Neural progenitor cell (in vitro differentiated cells): ENCODE results near the gene ERCC6. TPM values are rescaled to one million over a fixed set of nuclear protein-coding genes. Genes with fewer than 3 reads are reported as not detected.

Source experiments
- DNase-seq: peaks from one replicate; pipeline ENCODE4 v3.0.0-alpha.2; 2016; ENCODE audit warnings: low spot score
- H2AFZ ChIP-seq: fragments of 200-600 bp; sonication (generic); replicated peaks from 2 replicates; pipeline ENCODE4 v1.6.1; 2016; ENCODE audit warnings: antibody characterized with exemption
- H3F3A ChIP-seq: fragments of 200-600 bp; sonication (generic); 2 replicates; pipeline ENCODE4 v1.6.1; 2016; ENCODE audit warnings: antibody characterized with exemption, low read depth
- H3K27ac ChIP-seq: fragments of 200-600 bp; sonication (generic); 2 replicates; pipeline ENCODE4 v1.5.1; 2016; ENCODE audit warnings: mild to moderate bottlenecking
- H3K27me3 ChIP-seq: fragments of 200-600 bp; sonication (generic); 2 replicates; pipeline ENCODE4 v1.6.1; 2016; ENCODE audit warnings: mild to moderate bottlenecking, moderate library complexity
- H3K36me3 ChIP-seq: fragments of 200-600 bp; sonication (generic); 2 replicates; pipeline ENCODE4 v1.5.1; 2016
- H3K4me1 ChIP-seq: fragments of 200-600 bp; sonication (generic); 2 replicates; pipeline ENCODE4 v1.6.1; 2016; ENCODE audit warnings: mixed run types
- H3K4me2 ChIP-seq: fragments of 200-600 bp; sonication (generic); 2 replicates; pipeline ENCODE4 v1.6.1; 2016
- H3K4me3 ChIP-seq: fragments of 200-600 bp; sonication (generic); 2 replicates; pipeline ENCODE4 v1.5.1; 2016
- H3K79me2 ChIP-seq: fragments of 200-600 bp; sonication (generic); 2 replicates; pipeline ENCODE4 v1.6.1; 2016; ENCODE audit warnings: low read depth
- H3K9ac ChIP-seq: fragments of 200-600 bp; sonication (generic); 2 replicates; pipeline ENCODE4 v1.6.1; 2016
- H3K9me3 ChIP-seq: fragments of 200-600 bp; sonication (generic); 2 replicates; pipeline ENCODE4 v1.5.1; 2016; ENCODE audit warnings: low read depth
- H4K20me1 ChIP-seq: fragments of 200-600 bp; sonication (generic); 2 replicates; pipeline ENCODE4 v1.6.1; 2016; ENCODE audit warnings: low read depth
- H3K27ac Mint-ChIP-seq: 3 replicates; pipeline ENCODE4 v1.8.0; 2021; ENCODE audit warnings: mixed read lengths
- H3K27me3 Mint-ChIP-seq: 2 replicates; pipeline ENCODE4 v1.8.0; 2022; ENCODE audit warnings: low read depth, mild to moderate bottlenecking, inconsistent platforms, moderate library complexity, mixed read lengths; ENCODE audit not compliant: insufficient read depth
- H3K36me3 Mint-ChIP-seq: 3 replicates; pipeline ENCODE4 v1.8.0; 2021; ENCODE audit warnings: mixed read lengths
- H3K4me1 Mint-ChIP-seq: 3 replicates; pipeline ENCODE4 v1.8.0; 2021; ENCODE audit warnings: mixed read lengths
- H3K4me3 Mint-ChIP-seq: 3 replicates; pipeline ENCODE4 v1.8.0; 2021; ENCODE audit warnings: mild to moderate bottlenecking, moderate library complexity, mixed read lengths
- H3K9me3 Mint-ChIP-seq: 3 replicates; pipeline ENCODE4 v1.8.0; 2020; ENCODE audit warnings: mixed read lengths
- EZH2 ChIP-seq: fragments of 200-600 bp; sonication (generic); IDR thresholded peaks from 2 replicates; pipeline ENCODE4 v1.6.1; 2017; ENCODE audit warnings: antibody characterized with exemption, mild to moderate bottlenecking, moderate library complexity
- EZH2phosphoT487 ChIP-seq: fragments of 200-600 bp; sonication (generic); IDR thresholded peaks from 2 replicates; pipeline ENCODE4 v1.6.1; 2017; ENCODE audit warnings: antibody characterized with exemption
- total RNA-seq: library from RNA; depleted of rRNA; stranded (reverse); fragments of >200 nt; gene quantifications from 2 replicates; pipeline ENCODE4 v1.2.3, GENCODE V29; 2015; ENCODE audit warnings: low replicate concordance
- TF ChIP-seq, protein P1 (sequence below): fragments of 200-600 bp; sonication (generic); IDR thresholded peaks from 2 replicates; pipeline ENCODE4 v1.5.1; 2017; ENCODE audit warnings: antibody characterized with exemption, mild to moderate bottlenecking

Gene ERCC6
- total RNA-seq, 1 donor from 2014 or later, result 10.5 TPM

DNA sequence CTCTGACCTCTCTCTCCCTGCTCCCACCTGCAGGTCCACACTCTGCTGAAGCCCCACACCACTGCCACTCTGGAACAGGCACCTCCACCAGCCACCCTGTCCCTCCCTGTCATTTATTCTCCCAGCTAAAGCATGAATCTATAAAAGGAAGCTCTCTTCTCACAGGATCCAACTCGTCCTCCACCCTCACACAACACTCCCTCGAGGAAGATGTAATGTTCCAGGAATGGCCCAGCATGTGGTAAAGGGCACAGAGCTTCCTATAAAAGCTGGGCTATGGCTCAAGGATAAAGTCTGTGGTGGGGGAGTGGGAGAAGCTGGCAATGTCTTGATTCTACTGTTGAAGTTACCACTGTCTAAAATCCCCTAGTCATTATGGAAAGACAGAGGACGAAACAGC, 67.4 kb downstream of the ERCC6 start:
- no peak overlapping the region for H3K4me2 ChIP-seq
- H3K9ac ChIP-seq, result no peak overlapping the region
- no peaks in the 10 kb centered on the region for H4K20me1 ChIP-seq
- H3K27ac ChIP-seq, result no peak overlapping the region
- no peaks in the 10 kb centered on the region for H3K79me2 ChIP-seq
- H3K27ac Mint-ChIP-seq, result no peak overlapping the region
- H3K9me3 Mint-ChIP-seq, result no peaks in the 10 kb centered on the region
- H3K27me3 ChIP-seq, result no peaks in the 10 kb centered on the region
- H3K36me3 ChIP-seq, result no peaks in the 10 kb centered on the region
- no peaks in the 10 kb centered on the region for H3K4me1 Mint-ChIP-seq
- no peak overlapping the region for H3K4me3 ChIP-seq
- no peaks in the 10 kb centered on the region for H3K27me3 Mint-ChIP-seq
- H3K9me3 ChIP-seq, result no peaks in the 10 kb centered on the region
- no peak for DNase-seq
- H2AFZ ChIP-seq, result no peak overlapping the region
- TF ChIP-seq, protein P1, sequence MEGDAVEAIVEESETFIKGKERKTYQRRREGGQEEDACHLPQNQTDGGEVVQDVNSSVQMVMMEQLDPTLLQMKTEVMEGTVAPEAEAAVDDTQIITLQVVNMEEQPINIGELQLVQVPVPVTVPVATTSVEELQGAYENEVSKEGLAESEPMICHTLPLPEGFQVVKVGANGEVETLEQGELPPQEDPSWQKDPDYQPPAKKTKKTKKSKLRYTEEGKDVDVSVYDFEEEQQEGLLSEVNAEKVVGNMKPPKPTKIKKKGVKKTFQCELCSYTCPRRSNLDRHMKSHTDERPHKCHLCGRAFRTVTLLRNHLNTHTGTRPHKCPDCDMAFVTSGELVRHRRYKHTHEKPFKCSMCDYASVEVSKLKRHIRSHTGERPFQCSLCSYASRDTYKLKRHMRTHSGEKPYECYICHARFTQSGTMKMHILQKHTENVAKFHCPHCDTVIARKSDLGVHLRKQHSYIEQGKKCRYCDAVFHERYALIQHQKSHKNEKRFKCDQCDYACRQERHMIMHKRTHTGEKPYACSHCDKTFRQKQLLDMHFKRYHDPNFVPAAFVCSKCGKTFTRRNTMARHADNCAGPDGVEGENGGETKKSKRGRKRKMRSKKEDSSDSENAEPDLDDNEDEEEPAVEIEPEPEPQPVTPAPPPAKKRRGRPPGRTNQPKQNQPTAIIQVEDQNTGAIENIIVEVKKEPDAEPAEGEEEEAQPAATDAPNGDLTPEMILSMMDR, result no peak
- TF ChIP-seq EZH2phosphoT487 (no peak), EZH2 (no peak)
- H3K4me1 ChIP-seq, result no peaks in the 10 kb centered on the region
- no peak overlapping the region for H3K4me3 Mint-ChIP-seq
- peaks cover 32% of the 10 kb centered on the region for H3K36me3 Mint-ChIP-seq
- H3F3A ChIP-seq, result no peaks in the 10 kb centered on the region

DNA sequence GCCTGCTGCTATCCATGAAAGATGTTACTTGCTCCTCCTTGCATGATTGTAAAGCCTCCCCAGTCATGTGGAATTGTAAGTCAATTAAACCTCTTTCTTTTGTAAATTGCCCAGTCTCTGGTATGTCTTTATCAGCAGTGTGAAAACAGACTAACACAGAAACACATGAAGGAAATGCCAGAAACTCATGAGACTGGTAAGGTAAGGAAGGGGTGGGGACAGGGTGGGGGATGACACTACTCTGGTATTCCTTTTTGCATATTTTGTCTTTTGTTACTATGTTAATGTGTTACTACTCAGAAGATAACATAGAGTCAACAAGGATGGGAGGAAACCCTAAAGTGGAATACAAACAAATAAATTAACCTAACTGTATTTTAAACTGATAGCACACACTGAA, 73.2 kb downstream of the ERCC6 start:
- Mint-ChIP-seq H3K4me3 (no peak overlapping the region), H3K9me3 (peaks cover 4% of the 10 kb centered on the region), H3K27me3 (peaks cover 2% of the 10 kb centered on the region), H3K4me1 (no peaks in the 10 kb centered on the region), H3K27ac (no peak overlapping the region), H3K36me3 (peaks cover 27% of the 10 kb centered on the region)
- no peak for TF ChIP-seq EZH2
- TF ChIP-seq, protein P1, result no peak
- TF ChIP-seq EZH2phosphoT487, result no peak
- H4K20me1 ChIP-seq, result no peaks in the 10 kb centered on the region
- no peaks in the 10 kb centered on the region for H3F3A ChIP-seq
- no peaks in the 10 kb centered on the region for H3K27me3 ChIP-seq
- no peak overlapping the region for H3K9ac ChIP-seq
- no peaks in the 10 kb centered on the region for H3K4me1 ChIP-seq
- H2AFZ ChIP-seq, result no peak overlapping the region
- H3K36me3 ChIP-seq, result no peaks in the 10 kb centered on the region
- no peak overlapping the region for H3K27ac ChIP-seq
- no peaks in the 10 kb centered on the region for H3K9me3 ChIP-seq
- no peak for DNase-seq
- H3K79me2 ChIP-seq, result no peaks in the 10 kb centered on the region
- no peak overlapping the region for H3K4me3 ChIP-seq
- H3K4me2 ChIP-seq, result no peak overlapping the region

Other genes starting within 250 kb of the ERCC6 start
- gene C10orf71, start 240.0 kb downstream of the ERCC6 start, total RNA-seq, result not detected in 2 replicates
- gene DRGX, start 143.0 kb downstream of the ERCC6 start, total RNA-seq, result not detected in 2 replicates
- gene SLC18A3, start 71.2 kb upstream of the ERCC6 start, total RNA-seq, result not detected in 2 replicates
- not detected in 2 replicates for gene CHAT, start 74.9 kb upstream of the ERCC6 start, total RNA-seq
- gene C10orf53, start 140.5 kb upstream of the ERCC6 start, total RNA-seq, result not detected in 2 replicates
- 0.34 and 0.56 TPM in 2 replicates for gene OGDHL, start 223.2 kb upstream of the ERCC6 start, total RNA-seq